ENCODE measurements around the gene ELL2. TPM values are rescaled to one million over a fixed set of nuclear protein-coding genes. Genes with fewer than 3 reads are reported as not detected.

The ELL2 gene
- total RNA-seq, 1 donor from 2014 or later, result 50.8 TPM

DNA sequence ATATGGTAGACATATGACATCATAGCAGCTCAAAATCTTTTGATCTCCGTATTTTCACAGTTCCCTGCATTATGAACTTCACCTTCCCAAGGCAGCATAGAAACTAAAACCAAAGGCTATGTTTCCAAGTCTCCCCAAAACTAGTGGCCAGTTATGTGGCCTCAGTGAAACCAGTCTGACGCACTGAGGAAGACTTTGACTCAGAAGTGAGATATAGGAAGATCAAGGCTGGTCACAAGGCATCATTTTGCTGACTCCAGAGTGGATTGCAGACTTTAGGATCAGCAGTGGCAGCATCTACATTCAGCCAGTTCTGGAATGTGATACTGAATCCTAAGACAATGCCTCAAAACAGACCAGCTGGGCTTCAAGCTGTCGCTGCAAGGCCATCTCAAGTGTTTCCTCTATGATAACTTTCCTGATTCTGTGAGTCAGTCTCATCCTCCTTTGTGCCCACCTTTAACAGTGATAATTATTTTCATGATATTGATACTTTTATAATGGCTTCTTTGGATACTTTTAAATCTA lies 34.4 kb upstream of the ELL2 start:
- H3K4me3 Mint-ChIP-seq (ENCODE audit: unreplicated experiment), result no peak overlapping the region
- H3K27ac Mint-ChIP-seq (ENCODE audit: unreplicated experiment), result no peak overlapping the region
- no peaks in the 10 kb centered on the region for H3K36me3 Mint-ChIP-seq (ENCODE audit: unreplicated experiment)
- H3K9me3 Mint-ChIP-seq (ENCODE audit: unreplicated experiment), result no peaks in the 10 kb centered on the region
- H3K4me1 Mint-ChIP-seq (ENCODE audit: unreplicated experiment), result peaks cover 20% of the 10 kb centered on the region
- H3K27me3 Mint-ChIP-seq (ENCODE audit: unreplicated experiment), result no peaks in the 10 kb centered on the region
- DNase-seq (ENCODE audit: extremely low spot score, unreplicated experiment), result no peak
- TF ChIP-seq, protein P1, sequence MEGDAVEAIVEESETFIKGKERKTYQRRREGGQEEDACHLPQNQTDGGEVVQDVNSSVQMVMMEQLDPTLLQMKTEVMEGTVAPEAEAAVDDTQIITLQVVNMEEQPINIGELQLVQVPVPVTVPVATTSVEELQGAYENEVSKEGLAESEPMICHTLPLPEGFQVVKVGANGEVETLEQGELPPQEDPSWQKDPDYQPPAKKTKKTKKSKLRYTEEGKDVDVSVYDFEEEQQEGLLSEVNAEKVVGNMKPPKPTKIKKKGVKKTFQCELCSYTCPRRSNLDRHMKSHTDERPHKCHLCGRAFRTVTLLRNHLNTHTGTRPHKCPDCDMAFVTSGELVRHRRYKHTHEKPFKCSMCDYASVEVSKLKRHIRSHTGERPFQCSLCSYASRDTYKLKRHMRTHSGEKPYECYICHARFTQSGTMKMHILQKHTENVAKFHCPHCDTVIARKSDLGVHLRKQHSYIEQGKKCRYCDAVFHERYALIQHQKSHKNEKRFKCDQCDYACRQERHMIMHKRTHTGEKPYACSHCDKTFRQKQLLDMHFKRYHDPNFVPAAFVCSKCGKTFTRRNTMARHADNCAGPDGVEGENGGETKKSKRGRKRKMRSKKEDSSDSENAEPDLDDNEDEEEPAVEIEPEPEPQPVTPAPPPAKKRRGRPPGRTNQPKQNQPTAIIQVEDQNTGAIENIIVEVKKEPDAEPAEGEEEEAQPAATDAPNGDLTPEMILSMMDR (IDR thresholded peaks at IDR 0.05), result no peak

DNA sequence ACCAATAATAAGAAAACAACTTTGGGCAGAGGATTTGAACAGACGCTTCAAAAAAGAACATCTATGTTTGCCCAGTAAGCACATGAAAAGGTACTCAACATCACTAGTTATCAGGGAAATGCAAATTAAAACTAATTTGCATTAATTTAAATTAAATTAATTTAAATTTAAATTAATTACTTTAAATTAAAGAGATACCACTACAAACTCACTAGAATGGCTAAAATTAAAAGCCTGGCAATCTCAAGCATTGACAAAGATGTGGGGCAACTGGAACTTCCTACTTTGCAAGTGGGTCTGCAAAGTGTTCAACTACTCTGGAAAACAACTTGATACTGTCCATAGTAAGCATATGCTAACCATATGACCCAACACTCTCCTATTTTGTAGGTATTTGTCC lies 32.1 kb upstream of the ELL2 start:
- TF ChIP-seq, protein P1 (IDR thresholded peaks at IDR 0.05), result no peak
- no peak for DNase-seq (ENCODE audit: extremely low spot score, unreplicated experiment)
- Mint-ChIP-seq H3K36me3 (ENCODE audit: unreplicated experiment) (no peaks in the 10 kb centered on the region), H3K9me3 (ENCODE audit: unreplicated experiment) (no peaks in the 10 kb centered on the region), H3K27ac (ENCODE audit: unreplicated experiment) (no peak overlapping the region), H3K4me3 (ENCODE audit: unreplicated experiment) (no peak overlapping the region), H3K4me1 (ENCODE audit: unreplicated experiment) (peaks cover 27% of the 10 kb centered on the region), H3K27me3 (ENCODE audit: unreplicated experiment) (no peaks in the 10 kb centered on the region)

DNA sequence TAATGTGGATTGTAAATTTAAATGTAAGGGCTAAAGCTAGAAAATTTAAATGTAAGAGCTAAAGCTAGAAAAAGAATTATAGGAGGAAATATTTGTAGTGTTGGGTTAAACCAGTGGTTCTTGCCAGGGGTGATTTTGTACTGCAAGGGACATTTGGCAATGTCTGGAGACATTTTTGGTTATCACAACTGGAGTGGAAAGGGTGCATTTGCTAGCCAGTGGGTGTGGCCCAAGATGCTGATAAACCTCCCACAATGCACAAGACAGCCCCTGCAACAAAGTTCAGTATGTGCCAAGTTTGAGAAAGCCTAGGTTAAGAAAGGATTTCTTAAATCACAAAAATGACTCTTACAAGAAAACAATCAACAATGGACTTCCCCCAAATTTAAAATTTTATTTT lies 31.6 kb upstream of the ELL2 start:
- TF ChIP-seq, protein P1 (IDR thresholded peaks at IDR 0.05), result no peak
- H3K4me3 Mint-ChIP-seq (ENCODE audit: unreplicated experiment), result no peak overlapping the region

DNA sequence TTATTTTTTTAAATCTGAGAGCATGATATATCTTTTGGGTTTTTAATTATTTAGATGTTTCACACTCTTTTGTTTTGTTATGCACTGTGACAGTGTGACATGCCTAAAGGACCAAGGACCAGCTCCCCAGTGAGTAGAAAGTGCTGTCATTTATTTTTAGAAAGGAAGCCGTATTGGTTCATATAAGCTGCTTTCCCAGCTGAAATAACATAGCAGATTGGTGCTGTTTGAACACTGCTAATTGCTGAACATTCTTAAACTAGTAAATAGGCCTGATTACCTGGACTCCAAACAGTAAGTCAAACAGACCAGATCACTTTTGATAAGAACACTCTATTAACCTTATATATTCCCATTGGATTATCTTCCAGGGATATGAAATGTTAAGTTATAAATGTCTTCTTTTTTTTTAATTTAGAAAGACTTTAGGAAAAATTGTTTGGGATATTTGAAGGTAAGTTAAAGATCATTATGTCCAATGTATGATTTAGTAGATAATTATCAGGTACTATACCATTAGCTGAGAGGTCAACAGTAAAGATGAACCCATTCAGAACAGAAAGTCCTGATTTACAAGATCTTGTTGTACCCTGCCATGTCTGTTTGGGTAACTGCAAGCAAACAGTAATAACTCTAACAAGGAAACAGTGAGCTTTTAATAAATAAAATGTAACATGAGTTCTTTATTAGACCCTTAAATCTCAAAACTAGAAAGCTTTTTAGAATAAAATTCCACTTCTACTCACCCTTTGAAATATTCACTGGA lies 27.8 kb upstream of the ELL2 start:
- Mint-ChIP-seq H3K36me3 (ENCODE audit: unreplicated experiment) (no peaks in the 10 kb centered on the region), H3K9me3 (ENCODE audit: unreplicated experiment) (no peaks in the 10 kb centered on the region), H3K4me3 (ENCODE audit: unreplicated experiment) (no peak overlapping the region), H3K4me1 (ENCODE audit: unreplicated experiment) (peaks cover 36% of the 10 kb centered on the region), H3K27ac (ENCODE audit: unreplicated experiment) (peak overlapping the region; percentile 69), H3K27me3 (ENCODE audit: unreplicated experiment) (no peaks in the 10 kb centered on the region)
- DNase-seq (ENCODE audit: extremely low spot score, unreplicated experiment), result no peak
- TF ChIP-seq, protein P1 (IDR thresholded peaks at IDR 0.05), result no peak

More for the DNA sequence above, 31.6 kb upstream of the ELL2 start:
- H3K27me3 Mint-ChIP-seq (ENCODE audit: unreplicated experiment), result no peaks in the 10 kb centered on the region
- H3K4me1 Mint-ChIP-seq (ENCODE audit: unreplicated experiment), result peaks cover 32% of the 10 kb centered on the region
- DNase-seq (ENCODE audit: extremely low spot score, unreplicated experiment), result no peak
- H3K36me3 Mint-ChIP-seq (ENCODE audit: unreplicated experiment), result no peaks in the 10 kb centered on the region
- no peak overlapping the region for H3K27ac Mint-ChIP-seq (ENCODE audit: unreplicated experiment)
- H3K9me3 Mint-ChIP-seq (ENCODE audit: unreplicated experiment), result no peaks in the 10 kb centered on the region

DNA sequence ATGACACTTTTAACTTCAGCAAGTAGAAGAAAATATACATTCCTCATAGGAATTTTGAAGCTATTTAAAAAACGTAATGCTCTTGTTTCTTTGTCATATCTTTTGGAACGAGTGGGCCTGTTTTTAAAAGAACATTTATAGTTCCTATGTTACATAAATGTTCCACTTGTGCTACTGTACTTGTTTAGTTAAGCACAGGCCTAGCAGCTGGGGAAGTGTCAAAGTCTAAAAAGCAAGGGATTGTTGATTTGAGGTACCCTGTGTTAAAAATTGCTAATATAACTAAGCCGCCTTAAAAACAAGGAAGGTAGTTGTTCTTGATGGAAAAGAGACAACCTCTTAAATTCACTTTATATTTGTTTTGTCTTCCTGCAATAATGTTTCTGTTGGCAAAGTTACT lies 27.2 kb upstream of the ELL2 start:
- Mint-ChIP-seq H3K27ac (ENCODE audit: unreplicated experiment) (peak overlapping the region; percentile 69), H3K4me3 (ENCODE audit: unreplicated experiment) (no peak overlapping the region), H3K36me3 (ENCODE audit: unreplicated experiment) (no peaks in the 10 kb centered on the region), H3K4me1 (ENCODE audit: unreplicated experiment) (peaks cover 40% of the 10 kb centered on the region), H3K27me3 (ENCODE audit: unreplicated experiment) (no peaks in the 10 kb centered on the region), H3K9me3 (ENCODE audit: unreplicated experiment) (no peaks in the 10 kb centered on the region)
- TF ChIP-seq, protein P1 (IDR thresholded peaks at IDR 0.05), result no peak
- no peak for DNase-seq (ENCODE audit: extremely low spot score, unreplicated experiment)

Data from osteocyte (in vitro differentiated cells).